Neural cell (in vitro differentiated cells): ENCODE data around the gene OXLD1. TPM values are rescaled to one million over a fixed set of nuclear protein-coding genes. Genes with fewer than 3 reads are reported as not detected.

ENCODE experiments used
- H2AFZ ChIP-seq: fragments of 200-600, 300-800 bp; sonication (generic), shearing (Covaris generic); 2 replicates; pipeline ENCODE4 v1.6.0; 2014; ENCODE audit warnings: low read depth, mild to moderate bottlenecking, antibody characterized with exemption, low read length, moderate library complexity
- H3F3A ChIP-seq: fragments of 200-600 bp; shearing (Covaris generic); 2 replicates; pipeline ENCODE4 v1.6.1; 2016; ENCODE audit warnings: mild to moderate bottlenecking, moderate library complexity, mixed read lengths, antibody characterized with exemption, low read length; ENCODE audit not compliant: insufficient read depth, poor library complexity, severe bottlenecking
- H3K27ac ChIP-seq: fragments of 200-600, 300-800 bp; sonication (generic), shearing (Covaris generic); 2 replicates; pipeline ENCODE4 v1.5.1; 2014; ENCODE audit warnings: mild to moderate bottlenecking, low read length, moderate library complexity
- H3K27me3 ChIP-seq: fragments of 300-800, 200-600 bp; sonication (generic), shearing (Covaris generic); 2 replicates; pipeline ENCODE4 v1.6.0; 2014; ENCODE audit warnings: mild to moderate bottlenecking, low read depth, low read length, moderate library complexity; ENCODE audit not compliant: insufficient read depth
- H3K36me3 ChIP-seq: fragments of 300-800, 200-600 bp; sonication (generic), shearing (Covaris generic); 2 replicates; pipeline ENCODE4 v1.5.1; 2014; ENCODE audit warnings: mild to moderate bottlenecking, antibody characterized with exemption, low read length, moderate library complexity; ENCODE audit not compliant: insufficient read depth
- H3K4me2 ChIP-seq: fragments of 300-800, 200-600 bp; sonication (generic), shearing (Covaris generic); 2 replicates; pipeline ENCODE4 v1.6.0; 2014; ENCODE audit warnings: mild to moderate bottlenecking, low read length
- H3K4me3 ChIP-seq: fragments of 300-800, 200-600 bp; sonication (generic), shearing (Covaris generic); 2 replicates; pipeline ENCODE4 v1.5.1; 2014; ENCODE audit warnings: mild to moderate bottlenecking, low read length, moderate library complexity
- H3K79me2 ChIP-seq: fragments of 200-600 bp; shearing (Covaris generic); replicated peaks from 2 replicates; pipeline ENCODE4 v1.6.0; 2014; ENCODE audit warnings: mild to moderate bottlenecking, low read length, moderate library complexity; ENCODE audit not compliant: insufficient read depth
- H3K9ac ChIP-seq: fragments of 300-800, 200-600 bp; sonication (generic), shearing (Covaris generic); 2 replicates; pipeline ENCODE4 v1.6.1; 2016; ENCODE audit warnings: mild to moderate bottlenecking, low read length, mixed read lengths
- H3K9me2 ChIP-seq: fragments of 200-600 bp; shearing (Covaris generic); 2 replicates; pipeline ENCODE4 v1.6.1; 2016; ENCODE audit warnings: mild to moderate bottlenecking, low read length, mixed read lengths; ENCODE audit not compliant: insufficient read depth
- H3K9me3 ChIP-seq: fragments of 200-600, 300-800 bp; sonication (generic), shearing (Covaris generic); 2 replicates; pipeline ENCODE4 v1.6.1; 2016; ENCODE audit warnings: mild to moderate bottlenecking, mixed run types, low read length, moderate library complexity, mixed read lengths
- H4K20me1 ChIP-seq: fragments of 200-600 bp; shearing (Covaris generic); 2 replicates; pipeline ENCODE4 v1.6.1; 2016; ENCODE audit warnings: mild to moderate bottlenecking, mixed run types; ENCODE audit not compliant: insufficient read depth
- EP300 ChIP-seq: fragments of 450-650 bp; conservative IDR thresholded peaks from 2 replicates; pipeline ENCODE4 v1.6.1; 2014; ENCODE audit warnings: antibody characterized with exemption, mild to moderate bottlenecking, moderate library complexity; ENCODE audit not compliant: poor library complexity, severe bottlenecking
- EZH2 ChIP-seq: fragments of 200-600, 300-800 bp; shearing (Covaris generic), sonication (generic); IDR thresholded peaks from 2 replicates; pipeline ENCODE4 v1.6.1; 2014; ENCODE audit warnings: antibody characterized with exemption, low read length, borderline replicate concordance, mild to moderate bottlenecking; ENCODE audit not compliant: insufficient read depth, poor library complexity, severe bottlenecking
- MXI1 ChIP-seq: fragments of 450-650 bp; conservative IDR thresholded peaks from 2 replicates; pipeline ENCODE4 v1.6.1; 2014; ENCODE audit warnings: antibody characterized with exemption, mild to moderate bottlenecking; ENCODE audit not compliant: poor library complexity, severe bottlenecking
- POLR2AphosphoS5 ChIP-seq: IDR thresholded peaks from 2 replicates; pipeline ENCODE4 v1.6.1; 2012
- RAD21 ChIP-seq: fragments of 450-650 bp; conservative IDR thresholded peaks from 2 replicates; pipeline ENCODE4 v1.6.1; 2014; ENCODE audit warnings: antibody characterized with exemption, mild to moderate bottlenecking, moderate library complexity
- SMC3 ChIP-seq: fragments of 450-650 bp; conservative IDR thresholded peaks from 2 replicates; pipeline ENCODE4 v1.6.1; 2014; ENCODE audit warnings: antibody characterized with exemption, mild to moderate bottlenecking, moderate library complexity; ENCODE audit not compliant: poor library complexity
- TAF1 ChIP-seq: IDR thresholded peaks from 2 replicates; pipeline ENCODE4 v1.6.1; 2012; ENCODE audit warnings: low read depth
- polyA plus RNA-seq: library from polyadenylated mRNA; depleted of rRNA; stranded (reverse); fragments of >200 nt; gene quantifications from 2 replicates; pipeline ENCODE4 v1.2.3, GENCODE V29; 2014
- TF ChIP-seq, protein P1 (sequence below): IDR thresholded peaks from 2 replicates; pipeline ENCODE4 v1.6.1; 2012; ENCODE audit warnings: borderline replicate concordance
- TF ChIP-seq, protein P2 (sequence below): fragments of 450-650 bp; IDR thresholded peaks from 2 replicates; pipeline ENCODE4 v1.5.1; 2014; ENCODE audit warnings: antibody characterized with exemption, mild to moderate bottlenecking, moderate library complexity; ENCODE audit not compliant: poor library complexity, severe bottlenecking

The OXLD1 gene
- polyA plus RNA-seq, 1 donor from 2014 or later = 61.0 TPM

DNA sequence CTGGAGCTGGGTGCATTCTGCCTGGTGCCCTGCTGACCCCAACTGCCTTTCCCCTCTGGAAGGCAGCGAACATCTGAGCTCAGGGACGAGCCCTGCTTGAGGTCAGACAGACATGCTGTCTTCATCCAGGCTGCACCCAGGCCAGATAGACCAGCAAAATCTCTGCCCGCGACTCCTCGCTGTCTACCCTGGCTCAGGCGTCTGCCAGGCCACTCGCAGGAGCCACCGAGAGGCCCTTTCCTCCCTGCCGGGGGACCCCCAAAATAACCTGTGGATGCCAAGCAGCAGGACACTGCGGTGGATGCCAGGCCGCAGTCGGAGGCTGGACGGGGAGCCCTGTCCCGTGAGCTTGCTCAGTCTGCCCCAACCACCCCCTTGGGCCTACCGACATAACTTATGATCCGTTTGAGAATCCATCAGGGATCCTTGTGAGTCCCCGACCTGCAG, 42.4 kb upstream of the OXLD1 start:
- H2AFZ ChIP-seq = no peak overlapping the region
- H3K4me2 ChIP-seq = no peak overlapping the region
- no peaks in the 10 kb centered on the region for H3K9me3 ChIP-seq
- TF ChIP-seq RAD21 (no peak), TAF1 (no peak), POLR2AphosphoS5 (no peak), MXI1 (no peak), SMC3 (no peak), EP300 (no peak), EZH2 (no peak)
- TF ChIP-seq, protein P1, sequence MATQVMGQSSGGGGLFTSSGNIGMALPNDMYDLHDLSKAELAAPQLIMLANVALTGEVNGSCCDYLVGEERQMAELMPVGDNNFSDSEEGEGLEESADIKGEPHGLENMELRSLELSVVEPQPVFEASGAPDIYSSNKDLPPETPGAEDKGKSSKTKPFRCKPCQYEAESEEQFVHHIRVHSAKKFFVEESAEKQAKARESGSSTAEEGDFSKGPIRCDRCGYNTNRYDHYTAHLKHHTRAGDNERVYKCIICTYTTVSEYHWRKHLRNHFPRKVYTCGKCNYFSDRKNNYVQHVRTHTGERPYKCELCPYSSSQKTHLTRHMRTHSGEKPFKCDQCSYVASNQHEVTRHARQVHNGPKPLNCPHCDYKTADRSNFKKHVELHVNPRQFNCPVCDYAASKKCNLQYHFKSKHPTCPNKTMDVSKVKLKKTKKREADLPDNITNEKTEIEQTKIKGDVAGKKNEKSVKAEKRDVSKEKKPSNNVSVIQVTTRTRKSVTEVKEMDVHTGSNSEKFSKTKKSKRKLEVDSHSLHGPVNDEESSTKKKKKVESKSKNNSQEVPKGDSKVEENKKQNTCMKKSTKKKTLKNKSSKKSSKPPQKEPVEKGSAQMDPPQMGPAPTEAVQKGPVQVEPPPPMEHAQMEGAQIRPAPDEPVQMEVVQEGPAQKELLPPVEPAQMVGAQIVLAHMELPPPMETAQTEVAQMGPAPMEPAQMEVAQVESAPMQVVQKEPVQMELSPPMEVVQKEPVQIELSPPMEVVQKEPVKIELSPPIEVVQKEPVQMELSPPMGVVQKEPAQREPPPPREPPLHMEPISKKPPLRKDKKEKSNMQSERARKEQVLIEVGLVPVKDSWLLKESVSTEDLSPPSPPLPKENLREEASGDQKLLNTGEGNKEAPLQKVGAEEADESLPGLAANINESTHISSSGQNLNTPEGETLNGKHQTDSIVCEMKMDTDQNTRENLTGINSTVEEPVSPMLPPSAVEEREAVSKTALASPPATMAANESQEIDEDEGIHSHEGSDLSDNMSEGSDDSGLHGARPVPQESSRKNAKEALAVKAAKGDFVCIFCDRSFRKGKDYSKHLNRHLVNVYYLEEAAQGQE = no peak
- TF ChIP-seq, protein P2, sequence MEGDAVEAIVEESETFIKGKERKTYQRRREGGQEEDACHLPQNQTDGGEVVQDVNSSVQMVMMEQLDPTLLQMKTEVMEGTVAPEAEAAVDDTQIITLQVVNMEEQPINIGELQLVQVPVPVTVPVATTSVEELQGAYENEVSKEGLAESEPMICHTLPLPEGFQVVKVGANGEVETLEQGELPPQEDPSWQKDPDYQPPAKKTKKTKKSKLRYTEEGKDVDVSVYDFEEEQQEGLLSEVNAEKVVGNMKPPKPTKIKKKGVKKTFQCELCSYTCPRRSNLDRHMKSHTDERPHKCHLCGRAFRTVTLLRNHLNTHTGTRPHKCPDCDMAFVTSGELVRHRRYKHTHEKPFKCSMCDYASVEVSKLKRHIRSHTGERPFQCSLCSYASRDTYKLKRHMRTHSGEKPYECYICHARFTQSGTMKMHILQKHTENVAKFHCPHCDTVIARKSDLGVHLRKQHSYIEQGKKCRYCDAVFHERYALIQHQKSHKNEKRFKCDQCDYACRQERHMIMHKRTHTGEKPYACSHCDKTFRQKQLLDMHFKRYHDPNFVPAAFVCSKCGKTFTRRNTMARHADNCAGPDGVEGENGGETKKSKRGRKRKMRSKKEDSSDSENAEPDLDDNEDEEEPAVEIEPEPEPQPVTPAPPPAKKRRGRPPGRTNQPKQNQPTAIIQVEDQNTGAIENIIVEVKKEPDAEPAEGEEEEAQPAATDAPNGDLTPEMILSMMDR = no peak
- H3K9me2 ChIP-seq = no peaks in the 10 kb centered on the region
- H3K4me3 ChIP-seq = no peak overlapping the region
- H3K27ac ChIP-seq = no peak overlapping the region
- no peak overlapping the region for H3K9ac ChIP-seq
- H3K36me3 ChIP-seq = no peaks in the 10 kb centered on the region
- H4K20me1 ChIP-seq = no peaks in the 10 kb centered on the region
- peaks cover 8% of the 10 kb centered on the region for H3K79me2 ChIP-seq
- H3F3A ChIP-seq = no peaks in the 10 kb centered on the region
- peaks cover 8% of the 10 kb centered on the region for H3K27me3 ChIP-seq

DNA sequence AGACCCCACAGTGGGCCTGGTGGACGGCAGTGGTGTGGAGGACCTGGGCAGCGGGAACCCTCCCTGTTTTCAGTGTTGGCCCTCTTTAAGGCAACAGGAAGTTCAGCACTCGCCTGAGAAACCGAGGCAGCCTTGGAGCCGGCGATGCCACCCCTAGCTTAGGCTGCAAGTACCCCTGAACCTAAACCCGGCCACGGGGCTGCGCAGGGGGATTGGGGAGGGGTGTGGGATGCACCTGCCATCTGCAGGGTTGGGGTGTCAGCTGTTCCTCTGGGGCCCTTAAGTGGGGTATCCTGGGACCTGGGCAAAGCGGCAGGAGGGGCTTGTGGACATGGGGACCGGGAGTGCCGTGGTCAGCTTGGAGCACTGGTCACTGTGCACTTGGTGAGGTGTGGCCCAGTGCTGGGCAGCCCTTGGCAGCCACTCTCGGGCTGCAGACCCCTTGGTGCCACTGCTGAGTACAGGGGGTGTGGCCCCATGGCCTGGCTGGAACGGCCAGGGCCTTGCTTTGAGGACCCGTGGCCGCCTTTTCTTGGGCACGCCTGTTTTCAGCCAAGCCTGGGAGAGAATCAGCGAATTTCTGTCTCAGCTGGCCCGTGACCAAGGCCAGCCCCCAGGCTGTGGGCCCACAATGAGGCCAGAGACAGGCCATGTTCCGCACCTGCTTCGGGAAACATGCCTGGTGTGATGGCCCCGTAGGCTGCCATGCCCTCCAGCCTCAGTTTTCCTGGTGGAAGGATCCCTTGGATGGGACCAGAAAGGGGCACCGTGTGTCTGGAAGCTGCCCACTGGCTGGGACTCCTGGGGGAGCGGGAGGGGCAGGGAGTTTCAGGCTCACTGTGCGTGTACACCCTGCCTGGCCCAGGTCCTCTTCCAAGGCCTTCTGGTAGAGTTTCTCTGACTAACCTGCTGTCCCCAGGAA, 41.6 kb upstream of the OXLD1 start:
- H3K79me2 ChIP-seq = peaks cover 13% of the 10 kb centered on the region
- H2AFZ ChIP-seq = no peak overlapping the region
- H3K27ac ChIP-seq = no peak overlapping the region
- TF ChIP-seq SMC3 (no peak), EP300 (no peak), RAD21 (no peak), MXI1 (no peak), EZH2 (no peak), TAF1 (no peak), POLR2AphosphoS5 (no peak)
- TF ChIP-seq, protein P1 = no peak
- TF ChIP-seq, protein P2 = no peak
- H3K36me3 ChIP-seq = no peaks in the 10 kb centered on the region
- H3K27me3 ChIP-seq = peaks cover 8% of the 10 kb centered on the region
- H3K4me2 ChIP-seq = no peak overlapping the region
- H4K20me1 ChIP-seq = no peaks in the 10 kb centered on the region
- no peaks in the 10 kb centered on the region for H3K9me2 ChIP-seq
- H3K9me3 ChIP-seq = no peaks in the 10 kb centered on the region
- no peak overlapping the region for H3K4me3 ChIP-seq
- H3K9ac ChIP-seq = no peak overlapping the region
- no peaks in the 10 kb centered on the region for H3F3A ChIP-seq
